ENCODE data around the gene CASKIN2. TPM values are rescaled to one million over a fixed set of nuclear protein-coding genes. Genes with fewer than 3 reads are reported as not detected.

Gene CASKIN2
- total RNA-seq, 1 experiment from 2014 or later, result 40.0 TPM

DNA sequence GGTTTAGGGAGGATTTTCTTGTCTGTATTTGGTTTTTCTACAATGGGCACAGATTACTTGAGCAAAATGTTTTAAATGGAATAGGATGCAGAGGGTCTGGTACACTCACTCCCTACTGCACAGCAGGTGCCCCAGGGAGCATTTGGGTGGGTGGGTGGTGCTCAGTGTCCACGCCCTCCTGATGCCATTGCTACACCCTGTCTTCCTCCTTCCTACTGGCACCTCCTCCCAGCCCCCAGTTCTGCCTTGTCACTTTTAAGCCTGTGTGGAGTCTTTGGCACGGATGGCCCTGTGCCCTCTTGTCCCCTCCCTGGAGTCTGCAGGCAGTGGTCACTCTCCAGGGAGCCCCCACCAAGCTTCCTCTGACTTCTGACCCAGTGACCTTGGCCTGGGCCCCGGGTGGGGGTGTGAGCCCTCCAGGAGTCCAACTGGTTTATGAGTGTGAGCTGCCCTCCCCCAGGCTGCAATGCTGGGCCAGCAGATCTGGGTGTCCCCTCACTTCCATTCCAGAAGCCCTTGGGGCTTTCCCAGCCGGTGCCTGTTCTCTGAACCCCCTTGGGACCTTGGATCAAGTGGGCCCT, 25.7 kb upstream of the CASKIN2 start:
- intact Hi-C loops (cut with micrococcal nuclease; ENCODE audit: unreplicated experiment) (no loop called here), in situ Hi-C loops (cut with HindIII; ENCODE audit: low pct_unique_long_range_greater_than_20kb, low sequenced_read_pairs) (no loop called here)
- TF ChIP-seq TCF7L2 (IDR thresholded peaks at IDR 0.05; ENCODE audit: low read depth, low read length), result no peak
- no peak for TF ChIP-seq POLR2AphosphoS5 (IDR thresholded peaks at IDR 0.05; ENCODE audit: low read depth, low read length)
- no peak for TF ChIP-seq SIN3A (IDR thresholded peaks at IDR 0.05; ENCODE audit: borderline replicate concordance, insufficient read depth, low read depth, low read length)
- TF ChIP-seq, protein P1, sequence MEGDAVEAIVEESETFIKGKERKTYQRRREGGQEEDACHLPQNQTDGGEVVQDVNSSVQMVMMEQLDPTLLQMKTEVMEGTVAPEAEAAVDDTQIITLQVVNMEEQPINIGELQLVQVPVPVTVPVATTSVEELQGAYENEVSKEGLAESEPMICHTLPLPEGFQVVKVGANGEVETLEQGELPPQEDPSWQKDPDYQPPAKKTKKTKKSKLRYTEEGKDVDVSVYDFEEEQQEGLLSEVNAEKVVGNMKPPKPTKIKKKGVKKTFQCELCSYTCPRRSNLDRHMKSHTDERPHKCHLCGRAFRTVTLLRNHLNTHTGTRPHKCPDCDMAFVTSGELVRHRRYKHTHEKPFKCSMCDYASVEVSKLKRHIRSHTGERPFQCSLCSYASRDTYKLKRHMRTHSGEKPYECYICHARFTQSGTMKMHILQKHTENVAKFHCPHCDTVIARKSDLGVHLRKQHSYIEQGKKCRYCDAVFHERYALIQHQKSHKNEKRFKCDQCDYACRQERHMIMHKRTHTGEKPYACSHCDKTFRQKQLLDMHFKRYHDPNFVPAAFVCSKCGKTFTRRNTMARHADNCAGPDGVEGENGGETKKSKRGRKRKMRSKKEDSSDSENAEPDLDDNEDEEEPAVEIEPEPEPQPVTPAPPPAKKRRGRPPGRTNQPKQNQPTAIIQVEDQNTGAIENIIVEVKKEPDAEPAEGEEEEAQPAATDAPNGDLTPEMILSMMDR (IDR thresholded peaks at IDR 0.05), result no peak
- no peak for TF ChIP-seq REST (IDR thresholded peaks at IDR 0.05; ENCODE audit: insufficient read depth in 1 of 2, low read depth in 2 of 2, low read length in 1 of 2)
- Histone ChIP-seq H3K27me3 (ENCODE audit: control insufficient read depth, insufficient read depth, low read length) (no peaks in the 10 kb centered on the region), H3K4me1 (ENCODE audit: control insufficient read depth, insufficient read depth, low read length) (peaks cover 27% of the 10 kb centered on the region), H3K4me3 (ENCODE audit: low read depth in 2 of 2, low read length in 2 of 2) (no peak overlapping the region), H3K9me3 (ENCODE audit: control insufficient read depth, insufficient read depth, low read depth, low read length) (no peaks in the 10 kb centered on the region), H3K27ac (ENCODE audit: low read length) (peak overlapping the region; percentile 9; the same call in 1 of the 2 replicates), H3K36me3 (ENCODE audit: control insufficient read depth, insufficient read depth, low read length) (no peaks in the 10 kb centered on the region)
- DNase-seq (ENCODE audit: low read depth, low spot score) (no peak), ATAC-seq (no peak)
- ChIA-PET POLR2A (no interaction called here), CTCF (no interaction called here)
- no TSS peak for BruUV-seq (replicated peaks)

DNA sequence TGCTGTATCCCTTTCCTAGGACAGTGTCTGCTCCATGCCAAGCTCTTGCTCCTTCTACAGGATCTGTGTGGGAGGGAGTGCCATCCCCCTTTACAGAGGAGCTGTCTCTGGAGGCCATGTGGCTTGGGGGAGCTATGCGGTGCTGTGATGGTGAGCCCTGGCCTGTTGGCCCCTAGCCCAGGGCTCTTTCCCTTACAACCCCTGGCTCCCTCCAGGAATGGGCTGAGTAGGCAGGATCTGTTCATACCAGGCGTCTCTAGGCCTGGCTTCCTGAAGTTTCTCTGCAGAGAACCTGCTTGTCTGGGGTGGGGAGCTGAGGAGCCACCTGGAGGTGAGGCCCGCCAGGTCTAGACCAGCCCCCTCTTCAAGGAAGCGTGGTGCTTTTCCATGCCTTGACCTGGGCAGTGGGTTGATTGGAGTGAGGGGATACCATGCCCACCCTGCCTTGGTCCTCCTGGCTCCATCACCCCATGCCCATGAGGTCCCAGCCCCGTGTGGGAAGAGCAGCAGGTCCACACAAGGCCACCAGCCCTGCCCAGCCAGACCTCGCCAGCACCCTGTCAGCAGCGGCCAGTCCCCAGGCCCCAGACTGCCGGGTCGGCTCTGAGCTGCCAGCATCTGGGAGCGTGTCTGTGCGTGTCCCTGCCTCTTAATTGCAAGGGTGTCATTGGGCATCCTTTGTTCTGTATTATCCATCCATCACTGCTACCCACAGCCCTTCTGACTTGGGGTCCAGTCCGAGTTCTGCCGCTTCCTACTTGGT, 24.8 kb upstream of the CASKIN2 start:
- no peak overlapping the region for H3K27ac ChIP-seq (ENCODE audit: low read length)
- no peaks in the 10 kb centered on the region for H3K9me3 ChIP-seq (ENCODE audit: control insufficient read depth, insufficient read depth, low read depth, low read length)
- ChIA-PET CTCF (no interaction called here), POLR2A (no interaction called here)
- H3K36me3 ChIP-seq (ENCODE audit: control insufficient read depth, insufficient read depth, low read length), result no peaks in the 10 kb centered on the region
- DNase-seq (ENCODE audit: low read depth, low spot score) (no peak), ATAC-seq (peak; percentile 27)
- BruUV-seq (replicated peaks), result no TSS peak
- intact Hi-C loops (cut with micrococcal nuclease; ENCODE audit: unreplicated experiment), result no loop called here
- TF ChIP-seq, protein P1 (IDR thresholded peaks at IDR 0.05), result no peak
- TF ChIP-seq POLR2AphosphoS5 (IDR thresholded peaks at IDR 0.05; ENCODE audit: low read depth, low read length), result no peak
- TF ChIP-seq SIN3A (IDR thresholded peaks at IDR 0.05; ENCODE audit: borderline replicate concordance, insufficient read depth, low read depth, low read length), result no peak
- TF ChIP-seq TCF7L2 (IDR thresholded peaks at IDR 0.05; ENCODE audit: low read depth, low read length), result no peak
- no peak for TF ChIP-seq REST (IDR thresholded peaks at IDR 0.05; ENCODE audit: insufficient read depth in 1 of 2, low read depth in 2 of 2, low read length in 1 of 2)
- peaks cover 27% of the 10 kb centered on the region for H3K4me1 ChIP-seq (ENCODE audit: control insufficient read depth, insufficient read depth, low read length)
- H3K4me3 ChIP-seq (ENCODE audit: low read depth in 2 of 2, low read length in 2 of 2), result no peak overlapping the region
- in situ Hi-C loops (cut with HindIII; ENCODE audit: low pct_unique_long_range_greater_than_20kb, low sequenced_read_pairs), result no loop called here
- H3K27me3 ChIP-seq (ENCODE audit: control insufficient read depth, insufficient read depth, low read length), result no peaks in the 10 kb centered on the region

All from Panc1 (cell line).